Inferior parietal cortex (tissue), 1 donor: ENCODE data around the gene LBX1.

Experiments
- DNase-seq: peaks from one replicate; pipeline ENCODE4 v3.0.0-alpha.2; 2016; ENCODE audit errors: extremely low spot score

LBX1 gene

DNA sequence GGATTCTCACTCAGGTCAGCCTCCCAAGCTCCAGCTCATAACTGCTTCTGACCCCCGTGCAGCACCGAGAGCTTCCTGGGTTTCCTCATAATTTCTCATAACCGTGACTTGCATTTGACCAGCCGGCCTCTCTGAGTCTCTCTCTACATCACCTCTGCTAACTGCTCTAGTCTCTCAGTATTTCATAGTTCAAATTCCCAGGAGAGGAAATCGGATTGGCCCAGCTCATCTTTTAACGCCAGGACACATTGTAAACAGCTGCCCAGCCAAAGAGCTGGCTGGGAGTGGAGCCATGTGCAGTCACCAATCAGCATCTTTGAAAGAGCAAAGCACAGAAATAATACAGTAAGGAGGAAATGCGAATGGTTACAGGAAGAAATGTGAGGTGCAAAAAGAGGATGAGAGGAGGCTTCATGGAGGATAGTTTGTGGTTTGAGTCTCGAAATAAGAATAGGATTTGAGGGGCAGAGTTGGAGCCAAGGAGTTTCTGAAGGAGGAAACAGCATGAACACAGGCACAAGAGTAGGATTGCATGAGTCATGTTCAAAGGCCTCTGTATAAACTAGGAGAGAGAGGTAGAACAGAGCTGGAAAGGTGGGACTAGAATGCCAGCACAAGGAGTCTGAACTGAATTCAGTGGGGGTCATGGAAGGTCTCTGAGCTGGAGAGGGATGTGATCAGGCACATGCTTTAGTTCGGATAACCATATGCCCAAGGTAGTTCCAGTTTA lies 15.2 kb upstream of the LBX1 start:
- no peak for DNase-seq

DNA sequence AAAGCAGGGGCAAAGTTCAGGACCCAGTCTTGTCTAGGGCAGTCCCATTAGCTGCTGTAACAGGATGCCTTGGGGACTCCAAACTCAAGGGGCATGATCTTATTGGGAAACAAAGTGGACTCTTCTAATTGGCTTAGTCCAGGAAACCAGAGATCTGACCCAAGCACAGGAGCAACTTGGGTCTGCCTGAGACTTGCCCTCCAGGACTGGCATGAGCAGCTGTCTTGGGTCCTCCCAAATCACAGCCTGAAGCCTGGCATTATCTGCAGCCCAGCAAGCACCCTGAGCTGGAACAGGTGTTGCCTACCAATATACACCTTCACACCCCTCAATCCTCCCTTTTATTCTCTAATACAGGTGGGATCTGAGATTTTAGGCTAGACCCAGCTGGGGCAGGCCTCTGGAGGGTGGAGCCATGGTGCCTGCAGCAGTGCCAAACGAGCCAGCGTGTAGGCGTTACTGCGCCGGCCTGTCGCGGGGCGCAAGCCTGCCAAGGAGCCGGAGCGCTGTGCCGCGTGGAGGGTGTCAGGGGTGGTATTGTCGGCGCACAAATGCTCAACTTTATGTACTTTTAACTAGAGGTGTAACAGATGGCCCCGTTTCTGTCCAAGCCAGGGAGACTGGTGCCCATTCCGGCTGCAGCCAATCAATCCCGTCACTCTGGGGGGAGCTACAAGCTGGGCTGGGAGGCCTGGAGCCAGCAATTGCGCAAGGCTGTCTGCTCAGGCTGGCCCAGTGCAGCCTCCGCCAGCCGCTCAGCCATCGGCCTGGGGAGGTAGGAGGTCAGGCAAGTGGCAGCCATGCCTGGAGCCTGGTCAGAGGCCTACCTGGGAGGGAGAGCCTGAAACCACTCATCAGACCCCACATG lies 12.8 kb upstream of the LBX1 start:
- DNase-seq: no peak

DNA sequence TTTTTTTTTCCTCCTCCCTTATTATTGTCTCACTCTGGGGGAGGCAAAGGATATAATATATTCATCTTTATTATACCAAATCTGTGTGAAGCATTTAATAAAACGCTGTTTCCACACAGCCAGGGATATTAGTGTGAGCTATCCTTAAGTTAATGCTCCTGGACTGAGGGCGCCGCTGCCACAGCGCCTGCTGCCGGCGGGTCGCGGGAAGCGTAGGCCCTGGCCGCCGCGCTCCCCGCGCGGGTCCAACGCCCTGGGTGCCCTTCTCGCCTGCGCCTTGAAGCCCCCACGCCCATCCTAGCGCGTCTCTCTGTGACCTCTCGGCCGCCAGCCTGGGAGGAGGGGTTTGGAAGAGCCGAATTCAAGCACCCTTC lies 9.5 kb upstream of the LBX1 start:
- no peak for DNase-seq

GRCh38 chr10:101237982-101238731 lies 8.9 kb upstream of the LBX1 start:
- DNase-seq: no peak

DNA sequence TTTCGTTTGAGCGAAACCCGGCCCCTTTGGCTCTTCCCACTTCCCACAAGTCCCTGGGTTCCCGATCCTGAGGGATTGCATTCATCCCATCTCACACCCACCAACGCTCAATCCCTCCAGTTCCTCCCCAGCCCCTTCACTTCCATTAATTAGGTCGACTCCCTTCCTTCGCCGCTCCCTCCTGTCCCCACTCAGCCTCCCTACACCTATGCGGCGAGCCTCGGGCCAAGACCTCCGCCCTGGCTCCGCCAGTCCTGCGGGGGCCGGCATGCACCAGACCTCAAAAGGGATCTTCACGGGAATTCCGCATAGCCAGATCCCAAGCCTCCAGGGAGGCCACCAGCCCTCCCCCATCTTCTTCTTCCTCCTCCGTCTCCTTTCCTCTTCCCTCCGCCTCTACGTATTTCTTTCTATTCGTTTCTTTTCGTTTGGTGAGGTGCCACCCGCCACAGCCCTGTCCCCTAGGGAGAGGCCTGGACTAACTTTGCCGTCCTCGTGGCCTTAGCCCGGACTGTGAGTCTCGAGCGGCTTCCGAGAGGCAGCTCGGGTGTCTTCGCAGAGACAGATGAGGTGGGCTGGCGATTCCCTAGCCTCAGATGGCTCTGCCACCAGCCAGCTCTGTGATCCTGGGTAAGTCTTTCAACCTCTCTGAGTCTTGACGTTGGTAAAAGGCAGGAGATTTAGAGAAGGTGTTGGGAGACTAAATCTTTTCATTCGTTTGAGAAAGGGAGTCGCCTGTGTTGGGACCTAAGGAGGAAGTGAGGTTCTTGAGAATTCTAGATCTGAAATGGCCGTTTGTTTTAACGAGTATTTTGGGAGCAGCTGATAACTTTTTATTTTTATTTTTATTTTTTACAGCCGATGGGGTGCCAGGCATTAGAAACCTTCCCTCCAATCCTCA lies 8.1 kb upstream of the LBX1 start:
- DNase-seq: no peak

- no peak for DNase-seq
Observed at GRCh38 chr10:101236376-101237080, 7.3 kb upstream of the LBX1 start.

DNA sequence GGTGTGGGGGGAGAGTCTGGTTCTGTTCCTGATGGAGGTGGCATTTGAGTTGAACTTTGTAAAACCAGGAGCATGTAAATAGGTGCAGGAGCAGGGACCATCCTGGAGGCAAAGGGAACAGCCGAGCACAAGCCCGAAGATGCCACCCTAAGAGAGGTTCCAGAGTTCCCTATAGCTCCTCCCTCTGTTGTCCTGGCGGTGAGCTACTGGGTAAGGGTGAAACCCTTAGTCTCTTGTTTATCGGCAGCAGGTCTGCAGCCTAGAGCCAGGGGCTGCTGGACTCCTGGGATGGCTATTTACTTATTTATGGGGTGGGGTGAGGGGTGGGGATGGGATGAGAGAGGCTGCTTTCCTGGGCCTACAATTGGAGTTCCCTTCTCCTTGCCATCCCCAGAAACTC lies 6.5 kb upstream of the LBX1 start:
- no peak for DNase-seq

GRCh38 chr10:101234333-101234732 lies 5.1 kb upstream of the LBX1 start:
- DNase-seq: no peak

- no peak for DNase-seq
Observed at GRCh38 chr10:101233863-101234262, 4.6 kb upstream of the LBX1 start.

DNA sequence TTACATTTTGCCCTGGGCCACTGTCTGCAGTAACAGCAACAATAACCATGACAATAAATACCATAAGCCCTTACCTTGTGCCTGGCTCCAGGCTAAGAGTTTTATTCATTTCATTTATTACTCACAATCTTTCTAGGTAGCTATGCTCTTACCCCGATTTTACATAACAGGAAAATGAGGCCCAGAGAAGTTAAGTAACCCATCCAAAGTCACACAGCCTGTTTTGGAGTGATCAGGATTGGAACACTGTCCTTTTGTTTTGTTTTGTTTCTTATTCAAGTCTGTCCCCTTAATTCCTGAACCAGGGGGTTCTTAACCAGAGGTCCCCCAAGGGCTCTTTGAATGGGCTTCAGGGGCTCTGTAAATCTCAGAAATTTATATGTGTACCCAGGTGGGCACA lies 4.2 kb upstream of the LBX1 start:
- DNase-seq: no peak

DNA sequence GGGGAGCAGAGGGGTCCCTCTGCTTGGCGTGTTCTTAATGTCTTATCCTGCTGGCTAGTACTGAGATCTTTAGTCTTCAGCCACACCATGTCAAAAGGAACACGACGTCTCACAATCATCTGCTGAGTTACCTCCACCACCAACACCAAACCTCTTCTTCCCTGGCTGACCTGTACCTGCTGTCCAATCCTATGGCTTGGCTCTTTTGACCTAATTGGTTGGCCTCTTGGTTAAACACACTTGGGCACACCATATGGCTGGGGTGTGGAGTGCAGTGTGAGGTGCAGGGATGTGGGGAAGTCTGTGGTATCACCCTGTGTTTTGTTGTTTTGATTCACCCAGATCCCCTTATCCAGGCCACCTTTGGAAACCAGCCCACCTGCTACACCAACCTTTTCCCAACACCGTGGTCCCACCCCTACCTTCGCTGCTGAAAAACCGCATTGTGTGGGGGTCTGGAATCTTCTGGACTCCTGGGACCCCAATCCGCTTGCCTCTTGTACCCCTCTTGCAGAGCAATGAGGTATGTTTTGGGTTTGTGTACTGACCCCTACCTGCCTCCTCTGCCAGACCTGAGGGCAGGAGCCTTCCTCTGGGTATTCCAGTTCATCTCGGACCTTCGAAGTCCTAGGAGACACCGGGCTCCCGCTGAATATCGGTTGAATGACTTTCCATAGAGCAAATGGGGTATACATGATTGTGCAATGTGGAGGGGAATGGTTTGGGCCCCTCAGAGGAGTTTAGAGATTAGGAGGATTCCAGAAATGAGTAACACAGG lies 2.8 kb upstream of the LBX1 start:
- DNase-seq: no peak

DNA sequence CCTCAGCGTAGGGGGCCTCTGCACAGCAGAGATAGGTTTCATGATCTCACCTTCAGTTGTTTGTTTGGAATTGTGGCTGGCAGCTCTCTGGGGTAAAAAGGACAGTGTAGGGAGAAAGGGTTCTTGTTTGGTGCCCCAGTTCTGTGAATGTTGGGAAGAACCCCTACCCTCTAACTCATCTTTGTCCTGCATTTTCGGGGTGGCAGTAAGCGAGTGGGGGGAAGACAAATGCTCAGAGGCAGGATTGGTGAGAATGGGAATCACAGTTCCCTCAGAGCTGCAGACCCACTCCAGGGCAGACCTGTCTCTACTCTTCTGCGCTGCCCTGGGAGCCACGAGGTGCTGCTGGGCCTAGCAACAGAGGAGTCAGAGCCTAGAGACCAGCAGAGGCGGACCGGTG lies 1.8 kb upstream of the LBX1 start:
- no peak for DNase-seq

DNA sequence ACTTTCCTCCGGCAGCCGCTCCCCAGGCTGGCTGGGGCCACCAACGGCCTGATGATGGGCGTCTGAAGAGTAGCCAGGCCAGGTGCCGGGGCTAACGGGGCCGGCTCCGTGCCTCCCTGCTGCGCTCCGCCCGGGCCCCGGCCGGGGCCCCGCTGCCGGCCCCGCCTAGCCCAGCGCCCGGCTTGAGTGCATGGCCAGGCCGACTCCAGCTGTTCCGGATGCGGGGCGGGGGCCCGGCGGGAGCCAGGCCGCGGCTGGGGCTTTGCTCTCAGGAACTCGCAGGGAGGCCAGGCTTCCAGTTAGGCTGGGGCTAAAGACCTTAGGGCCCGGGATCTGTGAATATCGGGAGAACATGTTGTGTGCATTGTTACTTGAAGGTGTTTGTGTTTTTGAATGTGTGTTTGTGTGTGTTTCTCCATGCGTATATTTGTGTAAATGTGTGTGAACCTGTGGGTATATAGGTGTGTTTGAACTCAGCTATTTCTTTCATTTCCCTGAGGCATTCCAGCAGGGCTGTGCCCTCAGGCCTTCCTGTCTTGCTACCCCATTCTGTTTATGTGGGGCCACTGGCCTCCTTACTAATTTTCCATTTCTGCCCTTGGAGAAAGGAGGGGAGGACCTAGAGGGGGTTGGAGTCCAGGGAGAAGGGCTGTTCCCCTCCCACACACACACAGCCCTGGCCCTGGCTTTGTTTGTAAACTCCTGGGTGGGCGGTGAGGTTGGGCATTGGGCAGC lies 1.1 kb upstream of the LBX1 start:
- no peak for DNase-seq

GRCh38 chr10:101228966-101229265 lies 347 bp downstream of the LBX1 start:
- no peak for DNase-seq

GRCh38 chr10:101228153-101228965 lies 904 bp downstream of the LBX1 start:
- DNase-seq: no peak

DNA sequence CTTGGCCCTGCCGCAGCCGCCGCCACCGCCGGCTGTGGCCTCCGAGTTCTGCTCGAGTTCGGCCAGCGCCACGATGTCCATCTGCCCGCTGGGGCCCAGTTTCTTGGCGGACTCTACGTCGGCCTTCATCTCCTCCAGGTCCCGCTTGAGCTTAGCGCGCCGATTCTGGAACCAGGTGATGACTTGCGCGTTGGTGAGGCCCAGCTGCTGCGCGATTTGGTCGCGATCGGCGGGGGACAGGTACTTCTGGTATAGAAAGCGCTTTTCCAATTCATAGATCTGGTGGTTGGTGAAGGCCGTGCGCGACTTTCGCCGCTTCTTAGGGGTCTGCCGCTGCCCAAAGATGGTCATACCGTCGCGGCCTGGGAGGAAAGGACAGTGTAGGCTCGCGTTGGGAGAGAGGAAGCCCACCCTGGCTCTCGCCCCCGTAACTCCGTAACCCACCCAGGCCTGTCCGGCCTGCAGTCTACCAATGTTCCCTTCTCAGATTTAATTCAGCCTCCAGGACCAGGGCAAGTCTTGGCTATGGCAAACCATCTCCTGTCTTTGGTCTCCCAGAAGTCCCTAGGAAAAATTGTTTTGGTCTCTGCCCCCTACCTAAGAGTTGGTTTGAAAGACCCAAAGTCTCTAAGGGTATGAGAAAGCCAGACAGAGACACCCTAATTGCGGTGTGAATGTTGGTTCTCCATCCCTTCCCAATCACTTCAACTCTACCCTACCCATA lies 1.7 kb downstream of the LBX1 start:
- DNase-seq: no peak

- DNase-seq: no peak
Observed at GRCh38 chr10:101226491-101227428, 2.5 kb downstream of the LBX1 start.
